Mucosa of stomach (tissue), 1 donor: ENCODE measurements around the gene ARIH2.

Experiments used
- H3K27me3 ChIP-seq: one replicate; pipeline ENCODE4 v1.7.0; 2013; ENCODE audit warnings: mild to moderate bottlenecking, low read length; ENCODE audit not compliant: control insufficient read depth, insufficient read depth
- H3K36me3 ChIP-seq: one replicate; pipeline ENCODE4 v1.7.0; 2013; ENCODE audit warnings: low read length; ENCODE audit not compliant: control insufficient read depth, insufficient read depth
- H3K4me1 ChIP-seq: one replicate; pipeline ENCODE4 v1.7.0; 2013; ENCODE audit warnings: mild to moderate bottlenecking, low read length; ENCODE audit not compliant: control insufficient read depth, insufficient read depth
- H3K4me3 ChIP-seq: one replicate; pipeline ENCODE4 v1.7.0; 2013; ENCODE audit warnings: low read length
- H3K9ac ChIP-seq: one replicate; pipeline ENCODE4 v1.7.0; 2013; ENCODE audit warnings: mild to moderate bottlenecking, low read length, moderate library complexity
- H3K9me3 ChIP-seq: one replicate; pipeline ENCODE4 v1.7.0; 2013; ENCODE audit warnings: mild to moderate bottlenecking, low read length, moderate library complexity; ENCODE audit not compliant: control insufficient read depth
- donor health status: Pancreatic carcinoma.

The ARIH2 gene

GRCh38 chr3:49020330-49021212, 101.9 kb downstream of the ARIH2 start:
- H3K36me3 ChIP-seq: peaks cover 22% of the 10 kb centered on the region
- H3K27me3 ChIP-seq: no peaks in the 10 kb centered on the region
- H3K9ac ChIP-seq: peak overlapping the region; percentile 97
- H3K4me3 ChIP-seq: peak overlapping the region; percentile 67
- peaks cover 38% of the 10 kb centered on the region for H3K4me1 ChIP-seq
- no peaks in the 10 kb centered on the region for H3K9me3 ChIP-seq

GRCh38 chr3:49021213-49021812, 102.7 kb downstream of the ARIH2 start:
- Histone ChIP-seq H3K9me3 (no peaks in the 10 kb centered on the region), H3K9ac (peak overlapping the region; percentile 97), H3K4me3 (peak overlapping the region; percentile 67), H3K36me3 (peaks cover 18% of the 10 kb centered on the region), H3K27me3 (no peaks in the 10 kb centered on the region), H3K4me1 (peaks cover 38% of the 10 kb centered on the region)

- H3K4me1 ChIP-seq: peaks cover 37% of the 10 kb centered on the region
- H3K36me3 ChIP-seq: peaks cover 18% of the 10 kb centered on the region
- H3K9ac ChIP-seq: peak within 1 kb of the TSS; percentile 97
- H3K4me3 ChIP-seq: peak within 1 kb of the TSS; percentile 67
- H3K9me3 ChIP-seq: no peaks in the 10 kb centered on the region
- no peaks in the 10 kb centered on the region for H3K27me3 ChIP-seq
These were observed 103.4 kb downstream of the ARIH2 start, which contains the start of gene NDUFAF3 for GRCh38 chr3:49021813-49022687. Gene NDUFAF3 (plus strand): TSS chr3:49022121. CDS start chr3:49022145, 24 bp downstream.

- peaks cover 30% of the 10 kb centered on the region for H3K4me1 ChIP-seq
- H3K9ac ChIP-seq: peak overlapping the region; percentile 97
- H3K27me3 ChIP-seq: no peaks in the 10 kb centered on the region
- peaks cover 18% of the 10 kb centered on the region for H3K36me3 ChIP-seq
- no peaks in the 10 kb centered on the region for H3K9me3 ChIP-seq
- H3K4me3 ChIP-seq: peak overlapping the region; percentile 67
These were observed 104.1 kb downstream of the ARIH2 start for GRCh38 chr3:49022688-49023171.

- no peak overlapping the region for H3K4me3 ChIP-seq
- no peaks in the 10 kb centered on the region for H3K9me3 ChIP-seq
- H3K4me1 ChIP-seq: peaks cover 37% of the 10 kb centered on the region
- H3K9ac ChIP-seq: no peak overlapping the region
- H3K36me3 ChIP-seq: peaks cover 18% of the 10 kb centered on the region
- no peaks in the 10 kb centered on the region for H3K27me3 ChIP-seq
These were observed 105.1 kb downstream of the ARIH2 start for GRCh38 chr3:49023775-49024174.

GRCh38 chr3:49024449-49024848, 105.8 kb downstream of the ARIH2 start:
- H3K4me1 ChIP-seq: peaks cover 34% of the 10 kb centered on the region
- no peak overlapping the region for H3K4me3 ChIP-seq
- H3K27me3 ChIP-seq: no peaks in the 10 kb centered on the region
- peaks cover 18% of the 10 kb centered on the region for H3K36me3 ChIP-seq
- no peaks in the 10 kb centered on the region for H3K9me3 ChIP-seq
- no peak overlapping the region for H3K9ac ChIP-seq

GRCh38 chr3:49025005-49025792, 106.6 kb downstream of the ARIH2 start:
- peaks cover 27% of the 10 kb centered on the region for H3K4me1 ChIP-seq
- H3K36me3 ChIP-seq: peaks cover 18% of the 10 kb centered on the region

GRCh38 chr3:49025793-49026520, 107.3 kb downstream of the ARIH2 start:
- H3K9me3 ChIP-seq: no peaks in the 10 kb centered on the region
- no peak overlapping the region for H3K9ac ChIP-seq
- H3K27me3 ChIP-seq: no peaks in the 10 kb centered on the region
- no peak overlapping the region for H3K4me3 ChIP-seq
- H3K36me3 ChIP-seq: peaks cover 23% of the 10 kb centered on the region
- H3K4me1 ChIP-seq: peaks cover 22% of the 10 kb centered on the region

More at GRCh38 chr3:49025005-49025792, 106.6 kb downstream of the ARIH2 start:
- H3K27me3 ChIP-seq: no peaks in the 10 kb centered on the region
- no peaks in the 10 kb centered on the region for H3K9me3 ChIP-seq
- no peak overlapping the region for H3K9ac ChIP-seq
- H3K4me3 ChIP-seq: no peak overlapping the region

GRCh38 chr3:49026536-49026935, 107.9 kb downstream of the ARIH2 start:
- Histone ChIP-seq H3K4me1 (peaks cover 22% of the 10 kb centered on the region), H3K36me3 (peaks cover 24% of the 10 kb centered on the region), H3K4me3 (no peak overlapping the region), H3K27me3 (no peaks in the 10 kb centered on the region), H3K9ac (no peak overlapping the region), H3K9me3 (no peaks in the 10 kb centered on the region)

GRCh38 chr3:49027634-49028033, 109.0 kb downstream of the ARIH2 start:
- Histone ChIP-seq H3K36me3 (peaks cover 34% of the 10 kb centered on the region), H3K4me3 (no peak overlapping the region), H3K4me1 (peaks cover 21% of the 10 kb centered on the region), H3K9ac (no peak overlapping the region), H3K27me3 (no peaks in the 10 kb centered on the region), H3K9me3 (no peaks in the 10 kb centered on the region)
